SU-DHL-6 (cell line): ENCODE results near the gene DBR1.

Experiments used
- H2AFZ ChIP-seq: fragments of 200-600 bp; sonication (generic); 2 replicates; pipeline ENCODE4 v1.6.1; 2014; ENCODE audit warnings: low read depth, mild to moderate bottlenecking, moderate library complexity, mixed read lengths, antibody characterized with exemption, low read length; ENCODE audit not compliant: severe bottlenecking
- H3F3A ChIP-seq: fragments of 200-600 bp; shearing (Covaris generic); 2 replicates; pipeline ENCODE4 v1.6.0; 2016; ENCODE audit warnings: antibody characterized with exemption, mild to moderate bottlenecking; ENCODE audit not compliant: insufficient read depth
- H3K27ac ChIP-seq: fragments of 200-600 bp; sonication (generic); 2 replicates; pipeline ENCODE4 v1.5.1; 2016; ENCODE audit warnings: low read depth, mild to moderate bottlenecking, low read length, moderate library complexity, mixed read lengths
- H3K27me3 ChIP-seq: fragments of 200-600 bp; sonication (generic), shearing (Covaris generic); 2 replicates; pipeline ENCODE4 v1.6.0; 2014; ENCODE audit warnings: mild to moderate bottlenecking, low read length
- H3K36me3 ChIP-seq: fragments of 200-600 bp; sonication (generic); 2 replicates; pipeline ENCODE4 v1.6.1; 2014; ENCODE audit warnings: mild to moderate bottlenecking, low read length, mixed read lengths
- H3K4me2 ChIP-seq: fragments of 300-600, 200-600 bp; shearing (Covaris generic), sonication (generic); 2 replicates; pipeline ENCODE4 v1.6.0; 2014; ENCODE audit warnings: low read length, low read depth, mild to moderate bottlenecking; ENCODE audit not compliant: poor library complexity, severe bottlenecking
- H3K4me3 ChIP-seq: fragments of 200-600 bp; sonication (generic); 2 replicates; pipeline ENCODE4 v1.5.1; 2014; ENCODE audit warnings: antibody characterized with exemption, low read length, mild to moderate bottlenecking, mixed read lengths; ENCODE audit not compliant: insufficient read depth, poor library complexity, severe bottlenecking
- H3K79me2 ChIP-seq: fragments of 200-600 bp; sonication (generic); 2 replicates; pipeline ENCODE4 v1.6.1; 2014; ENCODE audit warnings: mild to moderate bottlenecking, low read length, moderate library complexity; ENCODE audit not compliant: insufficient read depth
- H3K9ac ChIP-seq: fragments of 200-600 bp; sonication (generic); 2 replicates; pipeline ENCODE4 v1.7.0; 2014; ENCODE audit warnings: mild to moderate bottlenecking, low read length
- H3K9me2 ChIP-seq: fragments of 200-600 bp; sonication (generic); replicated peaks from 2 replicates; pipeline ENCODE4 v1.6.1; 2014; ENCODE audit warnings: low read length; ENCODE audit not compliant: insufficient read depth
- H3K9me3 ChIP-seq: fragments of 200-600 bp; sonication (generic); 2 replicates; pipeline ENCODE4 v1.6.1; 2014; ENCODE audit warnings: low read length, mixed read lengths; ENCODE audit not compliant: insufficient read depth
- H4K20me1 ChIP-seq: fragments of 200-600 bp; sonication (generic); 2 replicates; pipeline ENCODE4 v1.6.1; 2014; ENCODE audit warnings: low read depth, mild to moderate bottlenecking, antibody characterized with exemption, low read length, moderate library complexity, mixed read lengths
- EZH2phosphoT487 ChIP-seq: fragments of 200-600 bp; sonication (generic), shearing (Covaris generic); conservative IDR thresholded peaks from 2 replicates; pipeline ENCODE4 v1.6.1; 2018; ENCODE audit warnings: mild to moderate bottlenecking, antibody characterized with exemption, low read length, moderate library complexity, mixed read lengths
- TF ChIP-seq, protein P1 (sequence below): fragments of 200-600 bp; sonication (generic); IDR thresholded peaks from one replicate; pipeline ENCODE4 v1.5.1; 2017; ENCODE audit warnings: antibody characterized with exemption, mild to moderate bottlenecking, low read length, moderate library complexity; ENCODE audit not compliant: insufficient read depth, poor library complexity, severe bottlenecking

Gene DBR1

GRCh38 chr3:138140940-138141339 is 33.8 kb downstream of the DBR1 start:
- H3K4me2 ChIP-seq = no peak overlapping the region
- TF ChIP-seq, protein P1, sequence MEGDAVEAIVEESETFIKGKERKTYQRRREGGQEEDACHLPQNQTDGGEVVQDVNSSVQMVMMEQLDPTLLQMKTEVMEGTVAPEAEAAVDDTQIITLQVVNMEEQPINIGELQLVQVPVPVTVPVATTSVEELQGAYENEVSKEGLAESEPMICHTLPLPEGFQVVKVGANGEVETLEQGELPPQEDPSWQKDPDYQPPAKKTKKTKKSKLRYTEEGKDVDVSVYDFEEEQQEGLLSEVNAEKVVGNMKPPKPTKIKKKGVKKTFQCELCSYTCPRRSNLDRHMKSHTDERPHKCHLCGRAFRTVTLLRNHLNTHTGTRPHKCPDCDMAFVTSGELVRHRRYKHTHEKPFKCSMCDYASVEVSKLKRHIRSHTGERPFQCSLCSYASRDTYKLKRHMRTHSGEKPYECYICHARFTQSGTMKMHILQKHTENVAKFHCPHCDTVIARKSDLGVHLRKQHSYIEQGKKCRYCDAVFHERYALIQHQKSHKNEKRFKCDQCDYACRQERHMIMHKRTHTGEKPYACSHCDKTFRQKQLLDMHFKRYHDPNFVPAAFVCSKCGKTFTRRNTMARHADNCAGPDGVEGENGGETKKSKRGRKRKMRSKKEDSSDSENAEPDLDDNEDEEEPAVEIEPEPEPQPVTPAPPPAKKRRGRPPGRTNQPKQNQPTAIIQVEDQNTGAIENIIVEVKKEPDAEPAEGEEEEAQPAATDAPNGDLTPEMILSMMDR = no peak
- TF ChIP-seq EZH2phosphoT487 = no peak
- H3K27ac ChIP-seq = no peak overlapping the region
- no peak overlapping the region for H3K4me3 ChIP-seq
- H3K9me3 ChIP-seq = no peaks in the 10 kb centered on the region
- H3K9me2 ChIP-seq = no peaks in the 10 kb centered on the region; the same call in 1 of the 2 replicates
- no peaks in the 10 kb centered on the region for H3F3A ChIP-seq
- no peaks in the 10 kb centered on the region for H4K20me1 ChIP-seq
- no peaks in the 10 kb centered on the region for H3K36me3 ChIP-seq
- no peak overlapping the region for H3K9ac ChIP-seq
- H3K27me3 ChIP-seq = no peaks in the 10 kb centered on the region
- H2AFZ ChIP-seq = no peak overlapping the region
- no peaks in the 10 kb centered on the region for H3K79me2 ChIP-seq

DNA sequence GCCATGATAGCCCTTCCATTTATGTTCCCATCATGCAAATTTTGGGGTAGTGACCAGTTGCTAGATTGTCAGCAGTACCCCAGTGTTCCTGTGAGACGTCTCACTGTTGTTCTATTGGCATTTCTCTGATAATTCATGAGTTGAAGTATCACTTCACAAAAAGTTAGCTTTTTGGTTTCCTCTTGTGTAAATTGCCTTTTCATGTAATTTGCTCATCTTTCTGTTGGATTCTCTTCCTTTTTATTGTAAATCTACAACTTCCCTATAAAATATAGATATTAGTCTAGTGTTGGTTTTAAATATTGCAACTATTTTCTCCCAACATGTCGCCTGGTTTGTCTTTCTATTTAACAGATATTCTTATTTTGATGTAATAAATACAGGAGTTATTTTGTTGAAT is 35.0 kb downstream of the DBR1 start:
- H3K27ac ChIP-seq = no peak overlapping the region
- H3K9me3 ChIP-seq = no peaks in the 10 kb centered on the region

GRCh38 chr3:138137861-138138260 is 36.9 kb downstream of the DBR1 start:
- H3K79me2 ChIP-seq = no peaks in the 10 kb centered on the region
- no peak overlapping the region for H3K4me2 ChIP-seq
- no peak overlapping the region for H3K27ac ChIP-seq
- no peak overlapping the region for H3K9ac ChIP-seq
- no peak overlapping the region for H2AFZ ChIP-seq
- no peaks in the 10 kb centered on the region for H4K20me1 ChIP-seq
- no peaks in the 10 kb centered on the region for H3K9me3 ChIP-seq
- H3K36me3 ChIP-seq = no peaks in the 10 kb centered on the region
- no peak for TF ChIP-seq EZH2phosphoT487
- TF ChIP-seq, protein P1 = no peak
- H3F3A ChIP-seq = no peaks in the 10 kb centered on the region
- no peaks in the 10 kb centered on the region for H3K27me3 ChIP-seq
- H3K9me2 ChIP-seq = no peaks in the 10 kb centered on the region; the same call in 1 of the 2 replicates
- H3K4me3 ChIP-seq = no peak overlapping the region

More for the DNA sequence above, 35.0 kb downstream of the DBR1 start:
- Histone ChIP-seq H3K79me2 (no peaks in the 10 kb centered on the region), H3K4me3 (no peak overlapping the region), H3K9me2 (no peaks in the 10 kb centered on the region; the same call in 1 of the 2 replicates), H2AFZ (no peak overlapping the region), H3K36me3 (no peaks in the 10 kb centered on the region), H3F3A (no peaks in the 10 kb centered on the region), H3K4me2 (no peak overlapping the region), H3K9ac (no peak overlapping the region), H3K27me3 (no peaks in the 10 kb centered on the region), H4K20me1 (no peaks in the 10 kb centered on the region)
- TF ChIP-seq EZH2phosphoT487 = no peak
- TF ChIP-seq, protein P1 = no peak
